CD14-positive monocyte (primary cell): ENCODE measurements around the gene TMEM86A. TPM values are rescaled to one million over a fixed set of nuclear protein-coding genes. Genes with fewer than 3 reads are reported as not detected.

Experiments used
- DNase-seq, 3 donors: peaks; one replicate each; pipeline ENCODE4 v3.0.0-alpha.2; 2011 to 2022
- H2AFZ ChIP-seq: 2 replicates; pipeline ENCODE4 v1.6.0; 2012; ENCODE audit warnings: mild to moderate bottlenecking, low read depth, low read length, inconsistent platforms; ENCODE audit not compliant: insufficient read depth, poor library complexity, severe bottlenecking
- H3K27ac ChIP-seq, 2 donors: 1 replicate in 1 of 2; 2 replicates in 1 of 2; pipeline ENCODE4 v1.5.1; 2012 to 2013; ENCODE audit warnings: low read length in 2 of 2, control low read depth in 1 of 2, inconsistent platforms in 1 of 2, low read depth in 1 of 2, mild to moderate bottlenecking in 1 of 2
- H3K27me3 ChIP-seq, 2 donors: one replicate each; pipeline versions ENCODE4 v1.6.0 to v1.6.1; 2011 to 2013; ENCODE audit warnings: low read length in 2 of 2; ENCODE audit not compliant: control insufficient read depth in 2 of 2, insufficient read depth in 2 of 2
- H3K36me3 ChIP-seq, 2 donors: replicated peaks in 1 of 2; 1 replicate in 1 of 2; 2 replicates in 1 of 2; pipeline versions ENCODE4 v1.5.1 to v1.6.1; 2012 to 2013; ENCODE audit warnings: low read length in 2 of 2, control low read depth in 1 of 2, inconsistent platforms in 1 of 2, mild to moderate bottlenecking in 1 of 2; ENCODE audit not compliant: insufficient read depth in 2 of 2, control insufficient read depth in 1 of 2
- H3K4me1 ChIP-seq, 2 donors: 1 replicate in 1 of 2; 2 replicates in 1 of 2; pipeline versions ENCODE4 v1.5.1 to v1.6.1; 2012 to 2013; ENCODE audit warnings: low read length in 2 of 2, control low read depth in 1 of 2, inconsistent platforms in 1 of 2, mild to moderate bottlenecking in 1 of 2, moderate library complexity in 1 of 2; ENCODE audit not compliant: insufficient read depth in 2 of 2, control insufficient read depth in 1 of 2
- H3K4me2 ChIP-seq: replicated peaks from 2 replicates; pipeline ENCODE3; 2012; ENCODE audit warnings: low read length, moderate library complexity, mild to moderate bottlenecking; ENCODE audit not compliant: poor library complexity, severe bottlenecking; ENCODE audit errors: extremely low read depth
- H3K4me3 ChIP-seq, 3 experiments: fragments of 200-600 bp in 1 of 3; sonication (generic) in 1 of 3; replicated peaks in 1 of 3; 1 replicate in 2 of 3; 2 replicates in 1 of 3; pipeline ENCODE4 v1.5.1; 2011 to 2013; ENCODE audit warnings: low read length in 3 of 3, mild to moderate bottlenecking in 3 of 3, control low read depth in 2 of 3, low read depth in 2 of 3, inconsistent platforms in 1 of 3, moderate library complexity in 1 of 3
- H3K79me2 ChIP-seq: 2 replicates; pipeline ENCODE4 v1.6.0; 2012; ENCODE audit warnings: mild to moderate bottlenecking, control low read depth, inconsistent platforms, low read length, moderate library complexity; ENCODE audit not compliant: insufficient read depth
- H3K9ac ChIP-seq: 2 replicates; pipeline ENCODE4 v1.6.0; 2017; ENCODE audit warnings: low read length, mild to moderate bottlenecking; ENCODE audit not compliant: insufficient read depth, poor library complexity, severe bottlenecking
- H3K9me3 ChIP-seq, 2 donors: replicated peaks in 1 of 2; 1 replicate in 1 of 2; 2 replicates in 1 of 2; pipeline versions ENCODE4 v1.5.1 to v1.6.1; 2012 to 2013; ENCODE audit warnings: low read length in 2 of 2, control low read depth in 1 of 2; ENCODE audit not compliant: control insufficient read depth in 1 of 2, insufficient read depth in 1 of 2
- H4K20me1 ChIP-seq: 2 replicates; pipeline ENCODE4 v1.6.0; 2012; ENCODE audit warnings: mild to moderate bottlenecking, low read length, control low read depth, moderate library complexity; ENCODE audit not compliant: insufficient read depth
- H3K27ac Mint-ChIP-seq, 7 donors: one replicate each; pipeline ENCODE4 v1.8.0; 2020; ENCODE audit warnings: mild to moderate bottlenecking in 7 of 7, mixed read lengths in 7 of 7, moderate library complexity in 6 of 7, inconsistent platforms in 2 of 7
- H3K27me3 Mint-ChIP-seq, 3 donors: one replicate each; pipeline ENCODE4 v1.8.0; 2021 to 2022; ENCODE audit warnings: low read depth in 3 of 3, mild to moderate bottlenecking in 3 of 3, mixed read lengths in 3 of 3, moderate library complexity in 3 of 3, inconsistent platforms in 1 of 3
- H3K36me3 Mint-ChIP-seq, 2 donors: one replicate each; pipeline ENCODE4 v1.8.0; 2020; ENCODE audit warnings: mixed read lengths in 2 of 2, inconsistent platforms in 1 of 2, mild to moderate bottlenecking in 1 of 2
- H3K4me1 Mint-ChIP-seq: one replicate; pipeline ENCODE4 v1.8.0; 2020; ENCODE audit warnings: mild to moderate bottlenecking, mixed read lengths
- H3K4me3 Mint-ChIP-seq, 2 donors: one replicate each; pipeline ENCODE4 v1.8.0; 2020; ENCODE audit warnings: mild to moderate bottlenecking in 2 of 2, mixed read lengths in 2 of 2, moderate library complexity in 1 of 2
- H3K9me3 Mint-ChIP-seq, 7 donors: one replicate each; pipeline ENCODE4 v1.8.0; 2020 to 2022; ENCODE audit warnings: mixed read lengths in 7 of 7, mild to moderate bottlenecking in 6 of 7, moderate library complexity in 6 of 7, inconsistent platforms in 2 of 7
- CTCF ChIP-seq: fragments of 200-600 bp; IDR thresholded peaks from one replicate; pipeline ENCODE4 v1.8.0; 2022; ENCODE audit warnings: antibody characterized with exemption, mild to moderate bottlenecking
- WGBS: methylation state at CpG from one replicate; pipeline ENCODE4 v1.1.5; 2013; ENCODE audit warnings: missing lambda C conversion rate; ENCODE audit not compliant: insufficient coverage; 5-methylcytosine and 5-hydroxymethylcytosine counted together
- intact Hi-C, 2 donors: fragments of 100-400 bp; cut with micrococcal nuclease; formaldehyde crosslinking; loops; one replicate each; pipeline versions ENCODE4 v1.15.0 to v1.15.1; 2023
- polyA plus RNA-seq, 3 donors: library from polyadenylated mRNA; depleted of rRNA in 1 of 3; unstranded in 2 of 3; stranded (reverse) in 1 of 3; fragments of 300-500 nt in 2 of 3; fragments of >200 nt in 1 of 3; fragmentation: Illumina TruSeq in 2 of 3; gene quantifications; 1 replicate in 2 of 3; 2 replicates in 1 of 3; pipeline ENCODE4 v1.2.3, GENCODE V29; 2012 to 2021

Gene TMEM86A
- polyA plus RNA-seq, 3 donors, result 1.3 to 4.3 (median 3.5) TPM

- H3K36me3 Mint-ChIP-seq, result no peaks in the 10 kb centered on the region
- no peak overlapping the region for H3K27ac Mint-ChIP-seq
- Histone ChIP-seq H3K9ac (no peak overlapping the region), H3K27me3 (no peaks in the 10 kb centered on the region), H4K20me1 (no peaks in the 10 kb centered on the region), H3K36me3 (no peaks in the 10 kb centered on the region), H3K79me2 (no peaks in the 10 kb centered on the region), H2AFZ (no peak overlapping the region), H3K4me3 (no peak overlapping the region), H3K4me1 (no peaks in the 10 kb centered on the region), H3K4me2 (no peak overlapping the region), H3K27ac (no peak overlapping the region), H3K9me3 (no peaks in the 10 kb centered on the region)
- no peak for TF ChIP-seq CTCF
- no peaks in the 10 kb centered on the region for H3K4me1 Mint-ChIP-seq
- H3K4me3 Mint-ChIP-seq, result no peak overlapping the region
- H3K9me3 Mint-ChIP-seq, result peaks cover 0 to 3% (median 0%) of the 10 kb centered on the region in 7 donors
- intact Hi-C loops, result no loop called here
- WGBS, result 92% methylated on average over 2 of the region's 8 CpGs
- H3K27me3 Mint-ChIP-seq, result peaks cover 0 to 9% (median 2%) of the 10 kb centered on the region in 3 donors
- DNase-seq, result no peak
These were observed 39.1 kb downstream of the TMEM86A start for GRCh38 chr11:18737642-18738041.

DNA sequence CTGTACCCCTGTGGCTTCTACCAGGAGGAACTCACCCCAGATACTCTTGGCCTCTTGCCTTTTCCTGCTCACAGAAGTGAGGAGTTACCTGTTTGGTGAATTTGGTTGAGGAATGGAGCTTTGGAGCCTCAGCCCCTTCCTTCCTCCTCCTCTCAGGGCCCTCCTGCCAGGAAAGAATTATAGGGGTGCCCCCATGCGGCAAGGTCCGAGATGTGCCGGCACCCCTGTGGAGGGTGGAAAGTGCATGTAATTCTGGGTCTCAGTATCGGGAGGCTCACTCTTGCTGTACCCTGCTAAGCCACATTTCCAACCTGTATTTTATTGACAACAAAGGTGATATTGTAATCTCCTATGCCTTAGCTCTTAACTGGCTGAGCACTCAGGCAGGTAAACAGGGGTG lies 41.1 kb downstream of the TMEM86A start:
- H3K79me2 ChIP-seq, result no peaks in the 10 kb centered on the region
- no peaks in the 10 kb centered on the region for H3K9me3 ChIP-seq
- intact Hi-C loops, result no loop called here
- H4K20me1 ChIP-seq, result no peaks in the 10 kb centered on the region
- H3K4me3 ChIP-seq, result no peak overlapping the region
- no peak overlapping the region for H2AFZ ChIP-seq
- Mint-ChIP-seq H3K9me3 (peaks cover 0 to 3% (median 0%) of the 10 kb centered on the region in 7 donors), H3K27ac (no peak overlapping the region), H3K4me3 (no peak overlapping the region), H3K36me3 (no peaks in the 10 kb centered on the region), H3K27me3 (peaks cover 0 to 9% (median 2%) of the 10 kb centered on the region in 3 donors), H3K4me1 (no peaks in the 10 kb centered on the region)
- no peak overlapping the region for H3K4me2 ChIP-seq
- no peak for DNase-seq
- H3K9ac ChIP-seq, result no peak overlapping the region
- H3K36me3 ChIP-seq, result no peaks in the 10 kb centered on the region
- H3K27me3 ChIP-seq, result no peaks in the 10 kb centered on the region
- no peaks in the 10 kb centered on the region for H3K4me1 ChIP-seq
- no peak overlapping the region for H3K27ac ChIP-seq
- no peak for TF ChIP-seq CTCF
- 100% methylated on average over 1 of the region's 4 CpGs for WGBS
